Activated CD4-positive, alpha-beta T cell treated with anti-CD3 and anti-CD28 coated beads, Interleukin-2, Interleukin-6, amounts not matched to agents 100 ng/mL and 50 ng/mL, durations not matched to agents 16 hours and 8 hours (primary cell): ENCODE measurements around the gene IL4I1.

ENCODE experiments used
- DNase-seq: peaks from one replicate; pipeline ENCODE4 v3.0.0-alpha.2; 2020

The IL4I1 gene

GRCh38 chr19:49923055-49924003 lies 26.6 kb upstream of the IL4I1 start:
- DNase-seq, result no peak

DNA sequence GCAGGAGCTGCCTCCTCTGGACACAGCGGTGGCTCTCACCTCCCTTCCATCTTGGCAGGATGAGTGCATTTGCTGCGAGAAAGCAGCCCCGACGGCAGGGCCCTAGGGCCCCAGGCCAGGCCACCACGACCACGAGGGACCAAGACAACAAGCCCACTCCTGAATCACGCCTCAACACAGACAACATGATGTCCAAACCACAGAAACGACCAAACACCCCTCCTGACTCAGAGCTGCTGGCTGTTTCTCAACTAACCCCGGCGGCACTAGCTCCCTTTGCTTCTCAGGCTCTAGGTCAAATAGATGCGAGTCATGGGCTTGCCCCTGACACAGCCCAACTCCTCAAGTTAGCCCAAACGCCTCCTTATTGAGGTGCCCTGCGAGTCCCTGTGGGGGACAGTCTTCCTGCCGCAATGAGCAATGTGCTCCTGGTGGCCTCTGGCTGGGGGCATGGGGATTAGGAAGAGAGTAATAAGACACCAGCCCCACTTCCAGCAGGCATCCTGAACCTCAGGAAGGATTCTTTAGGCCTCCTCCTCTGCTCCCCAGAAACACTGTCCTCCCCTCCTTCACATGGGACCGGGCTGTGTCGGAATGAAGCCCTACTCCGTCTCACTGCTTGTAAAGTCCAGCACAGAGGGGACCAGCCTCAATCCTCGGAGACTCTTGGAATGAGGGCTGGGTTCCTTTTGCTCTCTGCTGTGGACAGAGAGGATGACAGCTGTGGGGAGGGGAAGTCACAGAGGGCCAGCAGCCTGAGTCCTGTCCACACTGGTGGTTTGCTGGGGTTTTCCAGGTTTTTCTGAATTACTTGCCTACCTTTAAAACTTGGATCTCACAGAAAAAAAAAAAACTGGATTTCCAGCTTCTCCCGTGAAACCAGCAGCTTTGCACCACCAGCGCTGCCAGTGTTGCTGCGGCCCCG lies 25.4 kb upstream of the IL4I1 start:
- DNase-seq, result peak; percentile 32

DNA sequence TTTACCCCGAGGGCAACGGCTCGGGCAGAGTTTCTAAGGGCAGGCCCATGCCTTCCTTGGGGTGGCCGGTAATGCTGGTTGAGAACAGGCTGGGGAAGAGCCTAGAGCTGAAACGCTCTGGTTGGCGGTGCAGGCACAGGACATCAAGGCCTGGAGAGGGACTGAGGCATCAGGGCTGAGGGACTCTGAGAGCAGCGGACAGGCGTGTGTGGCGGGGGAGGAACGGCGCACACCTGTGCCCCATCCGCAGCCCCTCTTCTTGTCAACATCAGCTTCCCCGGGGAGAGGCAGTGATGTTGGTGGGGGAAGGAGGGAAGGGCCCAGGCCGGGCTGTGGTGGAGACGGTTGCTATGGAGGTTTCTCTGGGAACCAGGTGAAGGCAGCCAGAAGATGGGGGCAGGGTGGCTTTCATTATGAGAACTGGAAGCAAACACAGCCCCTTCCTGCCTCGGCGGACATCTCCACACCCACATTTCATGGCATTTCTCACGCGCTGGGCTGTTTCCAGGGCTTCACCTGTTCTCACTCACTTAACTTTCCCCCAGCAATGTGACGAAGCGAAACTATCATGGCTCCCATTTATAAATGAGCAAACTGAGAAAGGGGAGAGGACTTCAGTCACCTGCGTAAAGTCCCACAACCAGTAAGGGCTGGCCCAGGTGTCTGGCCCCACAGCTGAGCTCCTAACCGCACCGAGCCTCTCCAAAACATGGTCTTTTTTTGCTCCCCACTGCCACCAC lies 24.1 kb upstream of the IL4I1 start:
- DNase-seq, result no peak

- DNase-seq, result no peak
Observed at GRCh38 chr19:49918089-49918488, 21.4 kb upstream of the IL4I1 start.

- no peak for DNase-seq
Observed at GRCh38 chr19:49916839-49917733, 20.4 kb upstream of the IL4I1 start.

DNA sequence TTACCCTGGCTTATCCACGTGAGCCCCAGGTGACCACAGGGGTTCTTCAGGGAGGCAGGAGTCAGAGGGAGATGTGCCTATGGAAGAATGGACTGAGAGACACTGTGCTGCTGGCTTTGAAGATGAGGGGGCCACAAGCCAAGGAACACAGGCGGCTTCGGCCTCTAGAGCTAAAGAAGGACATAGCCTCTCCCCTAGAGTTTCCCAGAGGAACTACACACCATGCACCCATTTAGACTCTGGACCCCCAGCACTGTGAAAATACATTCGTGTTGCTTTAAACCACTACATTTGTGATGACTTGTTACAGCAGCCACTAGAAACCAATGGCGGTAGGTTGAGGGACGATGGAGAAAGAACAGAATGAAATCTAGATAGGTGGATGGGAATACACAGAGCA lies 18.6 kb upstream of the IL4I1 start:
- DNase-seq, result no peak

- no peak for DNase-seq
Observed at GRCh38 chr19:49913720-49914119, 17.0 kb upstream of the IL4I1 start.

GRCh38 chr19:49912965-49913685 lies 16.4 kb upstream of the IL4I1 start:
- DNase-seq, result no peak

- DNase-seq, result peak; percentile 55
Observed at GRCh38 chr19:49911381-49912145, 14.9 kb upstream of the IL4I1 start.

GRCh38 chr19:49910179-49910578 lies 13.5 kb upstream of the IL4I1 start:
- no peak for DNase-seq

DNA sequence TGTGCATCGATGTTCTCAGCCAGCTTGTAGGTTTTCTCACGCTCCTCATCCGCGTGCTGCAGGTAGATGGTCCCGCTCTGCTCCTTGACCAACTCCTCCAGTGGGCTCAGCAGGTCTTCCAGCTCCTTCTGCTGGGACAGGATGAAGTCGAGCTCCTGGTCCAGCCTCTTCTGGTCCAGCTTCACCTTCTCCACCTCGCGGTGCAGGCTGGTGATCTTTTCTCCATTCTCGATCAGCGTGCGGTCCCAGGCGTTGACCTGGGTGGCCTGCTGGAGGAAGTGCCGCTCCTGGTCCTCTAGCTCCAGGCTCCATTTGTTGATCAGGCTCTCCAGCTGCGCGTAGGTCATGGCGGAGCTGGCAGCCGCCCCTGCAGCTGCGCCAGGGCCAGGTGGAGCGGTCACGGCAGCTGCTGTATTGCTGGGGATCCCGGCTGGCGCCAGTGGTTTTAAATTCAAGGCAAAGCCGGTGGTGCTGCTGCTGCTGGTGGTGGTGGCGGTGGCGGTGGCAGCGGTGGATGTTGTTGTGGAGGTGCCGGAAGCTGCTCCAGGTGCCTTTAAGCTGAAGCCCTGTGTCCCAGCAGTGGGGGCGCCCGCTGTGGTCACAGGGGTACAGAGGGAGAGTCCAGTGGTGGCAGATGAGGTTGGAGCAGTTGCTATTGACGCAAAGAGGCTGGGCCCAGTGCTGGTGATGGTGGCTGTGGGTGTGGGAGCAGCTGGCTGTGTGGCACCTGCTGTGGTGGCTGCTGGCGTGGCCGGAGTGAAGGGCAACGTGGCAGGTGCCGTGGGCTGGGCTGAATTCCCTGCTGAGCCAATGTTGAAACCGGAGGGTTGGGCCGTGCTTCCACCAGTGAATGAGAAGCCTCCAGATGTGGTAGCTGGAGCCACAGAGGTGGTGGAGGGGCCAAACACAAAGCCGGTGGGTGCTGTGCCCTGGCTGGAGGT lies 12.1 kb upstream of the IL4I1 start:
- DNase-seq, result no peak

DNA sequence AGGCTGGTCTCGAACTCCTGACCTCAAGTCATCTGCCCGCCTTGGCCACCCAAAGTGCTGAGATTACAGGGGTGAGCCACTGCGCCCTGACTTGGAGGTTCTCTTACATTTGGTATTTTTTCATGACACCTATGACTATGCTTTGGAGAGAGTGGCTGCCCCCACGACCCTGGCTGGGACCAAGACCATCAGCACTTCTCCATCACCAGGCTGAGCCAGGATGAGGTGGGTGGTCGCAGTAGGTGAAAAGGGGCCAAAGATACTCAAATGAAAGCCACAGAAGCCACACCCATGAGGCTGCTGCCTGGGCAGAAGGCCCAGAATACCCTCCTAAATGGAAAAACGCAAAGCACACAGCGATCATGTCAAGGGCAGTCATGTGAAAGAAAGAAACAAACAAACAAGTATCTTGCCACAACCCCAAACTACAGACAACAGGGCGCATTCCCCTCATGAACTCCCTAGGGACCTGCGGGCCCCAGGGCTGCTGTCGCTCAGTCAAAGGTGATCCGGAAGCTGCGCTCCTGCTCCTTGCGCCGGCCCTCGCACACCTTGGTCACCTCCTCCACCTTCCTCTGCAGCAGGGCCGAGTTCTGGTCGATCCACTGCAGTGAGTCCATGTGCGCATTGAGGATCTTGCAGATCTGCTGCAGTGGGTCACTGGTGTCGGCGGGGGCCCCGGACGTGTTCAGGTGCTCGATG lies 11.2 kb upstream of the IL4I1 start:
- no peak for DNase-seq

- DNase-seq, result no peak
Observed at GRCh38 chr19:49906879-49907564, 10.3 kb upstream of the IL4I1 start.

DNA sequence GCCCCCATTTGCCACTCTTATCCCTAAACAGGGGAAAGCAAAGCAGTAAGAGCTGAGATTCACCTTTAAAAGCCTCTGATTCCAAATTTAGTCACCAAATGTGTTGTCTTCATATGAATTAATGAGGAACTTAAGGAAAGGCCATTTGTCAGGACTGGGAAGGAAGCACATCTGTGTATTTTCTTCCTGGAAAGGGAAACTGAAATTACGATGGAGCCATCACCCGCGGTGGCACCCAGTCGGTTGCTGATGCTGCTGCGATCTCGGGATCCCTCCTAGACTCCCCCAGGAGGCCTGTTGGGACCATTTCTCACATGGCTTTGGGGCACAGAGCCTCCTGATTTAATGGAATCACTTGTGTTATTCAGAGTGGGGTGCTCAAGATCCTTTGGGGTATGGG lies 7.4 kb upstream of the IL4I1 start:
- DNase-seq, result no peak

GRCh38 chr19:49895566-49896297 lies 955 bp downstream of the IL4I1 start:
- no peak for DNase-seq

GRCh38 chr19:49894879-49895565 lies 1.7 kb downstream of the IL4I1 start:
- peak; percentile 74 for DNase-seq
